ENCODE data around the gene SVOP.

- TF ChIP-seq CTCF (IDR thresholded peaks at IDR 0.05; ENCODE audit: borderline replicate concordance, extremely low read depth, low read length, poor library complexity, severe bottlenecking) (no peak), EZH2 (IDR thresholded peaks at IDR 0.05; ENCODE audit: borderline replicate concordance, low read depth, low read length, severe bottlenecking) (no peak)
These were observed 25.4 kb downstream of the SVOP start for GRCh38 chr12:108995370-108995992.

Measured in DND-41 (cell line).